ENCODE measurements around the gene PPM1D. TPM values are rescaled to one million over a fixed set of nuclear protein-coding genes. Genes with fewer than 3 reads are reported as not detected.

The PPM1D gene
- total RNA-seq, 1 experiment from 2014 or later = 19.0 TPM

DNA sequence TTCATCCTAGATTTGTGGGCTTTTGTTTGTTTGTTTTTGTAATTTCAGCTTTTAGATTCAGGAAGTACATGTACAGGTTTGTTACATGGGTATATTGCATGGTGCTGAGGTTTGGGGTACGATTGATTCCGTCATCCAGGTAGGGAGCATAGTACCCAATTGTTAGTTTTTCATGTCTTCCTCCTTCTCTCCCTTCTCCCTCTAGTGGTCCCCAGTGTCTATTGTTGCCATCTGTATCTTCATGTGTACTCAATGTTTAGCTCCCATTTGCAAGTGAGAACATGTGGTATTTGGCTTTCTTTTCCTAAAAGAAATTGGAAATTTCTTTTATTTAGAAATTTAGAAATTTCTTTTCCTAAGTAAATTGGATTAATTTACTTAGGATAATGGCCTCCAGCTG is 40.5 kb downstream of the PPM1D start:
- DNase-seq = no peak
- Histone ChIP-seq H3K14ac (ENCODE audit: insufficient read depth, low read length) (no peak overlapping the region), H3K56ac (ENCODE audit: insufficient read length, low read depth, low read length) (no peak overlapping the region), H2AFZ (ENCODE audit: low read length) (no peak overlapping the region), H4K20me1 (ENCODE audit: control insufficient read depth, insufficient read depth, insufficient read length) (no peaks in the 10 kb centered on the region), H3K23ac (ENCODE audit: insufficient read length, low read depth, low read length) (no peak overlapping the region), H3K27me3 (ENCODE audit: insufficient read depth, low read length) (no peaks in the 10 kb centered on the region), H3K27ac (ENCODE audit: insufficient read length, low read depth, low read length) (no peak overlapping the region), H2BK5ac (ENCODE audit: insufficient read length, low read length) (no peak overlapping the region), H2BK15ac (ENCODE audit: low read depth, low read length) (no peak overlapping the region), H3K79me2 (ENCODE audit: insufficient read depth, low read length) (no peaks in the 10 kb centered on the region), H3K9ac (ENCODE audit: extremely low read depth, insufficient read length, low read length) (no peak overlapping the region), H4K5ac (ENCODE audit: insufficient read length, low read depth, low read length) (no peak overlapping the region), H3K23me2 (ENCODE audit: insufficient read length, low read depth, low read length, poor library complexity, severe bottlenecking) (no peaks in the 10 kb centered on the region), H4K8ac (replicated peaks; ENCODE audit: insufficient read length, low read depth, low read length) (no peak overlapping the region), H3K9me3 (ENCODE audit: control insufficient read depth, low read depth, low read length) (no peaks in the 10 kb centered on the region), H3K4me1 (ENCODE audit: insufficient read depth, low read length) (no peaks in the 10 kb centered on the region), H3K4ac (ENCODE audit: low read depth, low read length) (no peak overlapping the region), H2BK120ac (ENCODE audit: low read depth, low read length, poor library complexity, severe bottlenecking) (no peak overlapping the region), H4K91ac (ENCODE audit: insufficient read length, low read depth, low read length) (no peak overlapping the region), H2AK5ac (ENCODE audit: insufficient read length, low read length) (no peak overlapping the region), H2BK20ac (ENCODE audit: low read depth, low read length, poor library complexity, severe bottlenecking) (no peak overlapping the region), H3K18ac (ENCODE audit: insufficient read length, low read depth, low read length) (no peak overlapping the region), H2BK12ac (ENCODE audit: insufficient read length, low read depth, low read length) (no peak overlapping the region), H3T11ph (ENCODE audit: low read length) (no peak overlapping the region), H3K79me1 (ENCODE audit: insufficient read depth, low read depth, low read length, poor library complexity, severe bottlenecking) (no peaks in the 10 kb centered on the region), H3K4me2 (ENCODE audit: insufficient read depth, insufficient read length, low read length) (no peak overlapping the region)
- Mint-ChIP-seq H3K9me3 (no peaks in the 10 kb centered on the region), H3K27ac (no peak overlapping the region), H3K27me3 (ENCODE audit: low read depth) (no peaks in the 10 kb centered on the region), H3K4me3 (no peak overlapping the region), H3K4me1 (peaks cover 6 to 7% of the 10 kb centered on the region in 2 experiments; a peak in 3 of 4 replicates), H3K36me3 (ENCODE audit: insufficient read depth in 1 of 3, low read depth in 3 of 3) (peaks cover 2 to 22% (median 16%) of the 10 kb centered on the region in 3 experiments; a peak in 5 of 7 replicates)
- WGBS (ENCODE audit: extremely low coverage, insufficient read length, low lambda C conversion rate) = no CpG with 5 or more reads among the region's 2 CpGs
- TF ChIP-seq, protein P1, sequence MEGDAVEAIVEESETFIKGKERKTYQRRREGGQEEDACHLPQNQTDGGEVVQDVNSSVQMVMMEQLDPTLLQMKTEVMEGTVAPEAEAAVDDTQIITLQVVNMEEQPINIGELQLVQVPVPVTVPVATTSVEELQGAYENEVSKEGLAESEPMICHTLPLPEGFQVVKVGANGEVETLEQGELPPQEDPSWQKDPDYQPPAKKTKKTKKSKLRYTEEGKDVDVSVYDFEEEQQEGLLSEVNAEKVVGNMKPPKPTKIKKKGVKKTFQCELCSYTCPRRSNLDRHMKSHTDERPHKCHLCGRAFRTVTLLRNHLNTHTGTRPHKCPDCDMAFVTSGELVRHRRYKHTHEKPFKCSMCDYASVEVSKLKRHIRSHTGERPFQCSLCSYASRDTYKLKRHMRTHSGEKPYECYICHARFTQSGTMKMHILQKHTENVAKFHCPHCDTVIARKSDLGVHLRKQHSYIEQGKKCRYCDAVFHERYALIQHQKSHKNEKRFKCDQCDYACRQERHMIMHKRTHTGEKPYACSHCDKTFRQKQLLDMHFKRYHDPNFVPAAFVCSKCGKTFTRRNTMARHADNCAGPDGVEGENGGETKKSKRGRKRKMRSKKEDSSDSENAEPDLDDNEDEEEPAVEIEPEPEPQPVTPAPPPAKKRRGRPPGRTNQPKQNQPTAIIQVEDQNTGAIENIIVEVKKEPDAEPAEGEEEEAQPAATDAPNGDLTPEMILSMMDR (conservative IDR thresholded peaks at IDR 0.05) = peak; percentile 67
